ENCODE data around the gene RPS29.
A peak's percentile ranks its signal among the peaks of the same experiment; 100 is the strongest.
"Not testable (repeated sequence)": the region's sequence is repeated elsewhere in the genome, so short reads cannot be mapped to it uniquely, and the experiment has no call there.

The RPS29 gene

GRCh38 chr14:49585803-49586672, at the start of gene RPS29:
Gene RPS29 (minus strand): TSS chr14:49586380. CDS start chr14:49586346, 34 bp downstream.
- DNase-seq, result peak; percentile 91

DNA sequence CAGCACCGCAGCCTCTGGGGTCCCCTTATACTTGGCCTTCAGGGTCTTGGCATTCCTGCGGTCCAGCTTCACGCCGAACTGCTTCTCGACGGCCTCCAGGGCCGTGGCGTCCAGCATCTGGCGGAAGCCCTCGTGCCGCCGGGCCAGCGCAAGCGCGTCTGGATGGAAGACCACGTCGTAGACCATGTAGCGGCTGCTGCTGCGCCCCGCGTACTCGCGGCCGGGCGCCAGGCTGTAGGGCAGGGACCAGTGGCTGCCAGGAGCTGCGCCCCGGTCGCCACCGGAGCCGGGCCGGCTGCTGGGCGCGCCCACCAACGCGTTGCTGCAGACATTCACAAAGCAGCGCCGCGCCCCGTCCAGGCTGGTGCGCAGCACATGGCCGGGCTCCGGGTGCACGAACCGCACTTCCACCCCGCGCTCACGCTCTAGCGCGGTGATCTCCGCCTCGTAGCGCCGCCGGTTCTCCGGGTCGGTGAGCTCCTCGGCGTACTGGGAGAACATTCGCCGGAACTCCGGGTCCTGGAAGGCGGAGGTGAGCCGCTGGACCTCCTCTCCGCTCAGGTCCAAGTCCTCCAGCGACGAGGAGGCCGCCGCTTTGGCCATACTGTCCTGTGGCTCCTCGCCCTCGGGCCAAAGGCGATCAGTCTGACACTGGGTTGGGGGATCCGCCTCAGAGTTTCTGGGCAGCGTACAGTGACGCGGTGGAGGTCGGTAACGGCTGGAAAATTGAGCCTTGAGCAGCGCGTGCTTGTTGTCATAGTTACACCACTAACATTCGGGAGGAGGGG, 48.6 kb upstream of the RPS29 start, which contains the start of gene DNAAF2:
Gene DNAAF2, minus strand, starts transcription at position 698 of the 788 bp plus-strand sequence. Its CDS starts 95 bp downstream, at position 603.
- peak; percentile 36 for DNase-seq

DNA sequence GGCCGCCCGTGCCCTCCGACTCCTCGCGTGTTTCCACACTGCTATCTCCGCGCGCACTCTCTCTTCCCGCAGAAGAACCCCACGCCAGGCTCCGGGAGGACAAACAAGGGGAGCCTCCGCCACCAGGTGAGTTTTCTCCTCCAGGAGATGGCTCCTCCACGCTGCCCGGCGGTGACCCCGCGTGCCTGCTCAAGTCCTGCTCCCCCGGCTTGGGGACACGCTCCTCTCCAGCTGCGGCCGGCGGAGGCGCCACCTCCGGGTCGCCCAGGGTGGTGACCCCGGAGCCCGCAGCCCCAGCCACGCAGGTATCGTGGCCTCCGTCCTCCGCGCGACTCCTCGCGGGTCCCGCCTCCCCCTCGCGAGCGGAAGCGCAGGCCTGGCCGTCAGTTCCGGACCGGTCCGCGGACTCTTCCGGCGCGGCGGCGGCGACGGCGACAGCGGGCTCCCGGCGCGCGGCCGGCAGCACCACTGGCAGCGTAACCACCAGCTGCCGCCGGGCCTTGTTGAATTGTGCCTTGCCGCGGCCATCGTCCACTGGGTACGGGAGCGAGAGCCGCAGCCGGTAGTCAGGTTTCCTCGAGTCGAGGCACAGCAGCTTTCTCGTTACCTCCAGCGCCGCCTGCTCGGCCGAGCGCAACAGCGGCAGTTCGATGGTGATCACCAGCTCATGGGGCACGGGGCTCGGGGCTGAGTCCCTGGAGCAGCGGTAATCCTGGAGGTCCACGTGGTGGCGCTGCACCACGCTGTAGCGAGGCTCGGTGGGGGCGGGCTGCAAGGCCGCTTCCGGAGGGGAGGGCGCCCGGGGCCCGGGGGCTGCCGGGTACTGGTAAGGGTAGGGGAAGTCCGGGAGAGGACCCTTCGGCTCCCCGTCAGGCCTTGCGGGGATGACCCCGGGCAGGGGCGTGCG, 47.7 kb upstream of the RPS29 start:
- DNase-seq, result peak; percentile 79

GRCh38 chr14:49623941-49624839, 38.0 kb upstream of the RPS29 start:
- no peak for DNase-seq

- DNase-seq, result no peak
Measured at GRCh38 chr14:49623387-49623786, 37.2 kb upstream of the RPS29 start.

DNA sequence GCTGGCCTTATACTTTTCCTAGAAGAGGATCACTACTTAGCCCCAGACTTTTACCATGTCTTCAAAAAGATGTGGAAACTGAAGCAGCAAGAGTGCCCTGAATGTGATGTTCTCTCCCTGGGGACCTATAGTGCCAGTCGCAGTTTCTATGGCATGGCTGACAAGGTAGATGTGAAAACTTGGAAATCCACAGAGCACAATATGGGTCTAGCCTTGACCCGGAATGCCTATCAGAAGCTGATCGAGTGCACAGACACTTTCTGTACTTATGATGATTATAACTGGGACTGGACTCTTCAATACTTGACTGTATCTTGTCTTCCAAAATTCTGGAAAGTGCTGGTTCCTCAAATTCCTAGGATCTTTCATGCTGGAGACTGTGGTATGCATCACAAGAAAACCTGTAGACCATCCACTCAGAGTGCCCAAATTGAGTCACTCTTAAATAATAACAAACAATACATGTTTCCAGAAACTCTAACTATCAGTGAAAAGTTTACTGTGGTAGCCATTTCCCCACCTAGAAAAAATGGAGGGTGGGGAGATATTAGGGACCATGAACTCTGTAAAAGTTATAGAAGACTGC, 35.9 kb upstream of the RPS29 start:
- DNase-seq, result no peak

GRCh38 chr14:49621114-49621881, 35.1 kb upstream of the RPS29 start:
- DNase-seq, result peak; percentile 22

DNA sequence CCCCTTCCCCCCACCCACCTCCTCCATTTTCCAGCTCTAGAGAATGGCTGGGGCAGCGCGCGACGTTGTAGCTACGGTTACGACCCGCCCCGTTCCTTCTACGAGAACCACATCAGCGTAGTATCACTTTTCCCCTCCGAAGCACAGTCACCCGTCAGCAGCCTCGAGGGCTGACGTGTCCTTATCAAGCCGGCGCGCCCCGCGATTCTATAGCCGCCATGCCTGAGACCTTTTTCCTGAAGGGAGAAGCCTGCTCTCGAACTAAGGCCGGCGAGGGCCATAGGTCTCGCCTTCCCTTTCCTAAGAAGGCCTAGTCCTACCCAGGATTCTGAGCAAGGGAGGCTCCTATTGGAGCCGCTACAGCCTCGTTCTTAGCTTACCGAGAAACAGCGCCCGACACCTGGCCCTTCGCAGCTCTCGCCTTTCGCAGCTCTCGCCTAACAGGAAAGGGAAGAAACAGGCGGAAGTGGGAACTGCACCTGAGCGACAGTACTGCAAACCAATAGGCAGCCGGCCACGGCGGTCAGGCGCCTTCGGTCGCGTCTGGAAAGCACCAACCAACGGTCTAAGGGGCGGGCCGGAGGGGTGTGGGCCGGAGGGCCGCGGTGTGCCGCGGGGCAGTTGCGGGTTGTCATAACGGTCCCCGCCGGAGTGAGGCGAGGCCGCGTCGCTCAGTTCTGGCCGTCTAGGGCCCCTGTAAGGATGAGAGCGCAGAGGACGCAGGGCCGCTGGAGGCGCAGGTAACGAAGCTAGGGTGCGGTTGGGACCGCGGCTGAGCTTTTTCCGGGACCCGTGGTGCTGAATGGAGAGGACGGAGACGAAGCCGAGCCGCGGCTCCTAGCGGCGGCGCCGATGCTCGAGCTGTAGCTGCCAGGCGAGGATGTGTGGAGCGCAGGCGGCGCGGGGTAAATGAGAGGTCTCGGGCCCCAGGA, 34.3 kb upstream of the RPS29 start, which contains the start of the genes MGAT2 and RPL36AL:
Gene MGAT2, plus strand, starts transcription at position 618 of the 932 bp plus-strand sequence. CDS start 470 bp downstream, outside the sequence.
Gene RPL36AL, minus strand, starts transcription at position 445 of the 932 bp plus-strand sequence. CDS start 1,522 bp downstream, outside the sequence.
- DNase-seq, result peak; percentile 91

DNA sequence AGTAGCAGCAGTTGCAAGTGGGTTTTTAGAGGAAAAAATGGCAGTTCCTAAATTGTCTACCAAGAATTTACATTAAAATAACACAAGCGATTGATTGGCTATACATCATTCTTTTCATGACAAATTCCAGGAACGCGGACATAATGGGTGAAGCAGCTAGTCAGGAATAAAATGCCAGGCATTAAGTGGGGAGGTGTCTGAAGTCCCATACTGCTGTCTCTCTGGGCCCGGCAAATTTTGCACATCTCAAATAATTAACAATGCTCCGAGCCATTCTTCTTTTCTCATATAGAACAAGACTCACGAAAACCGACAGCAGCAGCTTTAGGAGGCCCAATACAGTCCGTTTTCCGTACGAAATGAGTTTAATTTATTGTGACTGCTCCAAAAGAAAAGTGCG, 33.5 kb upstream of the RPS29 start:
- no peak for DNase-seq

DNA sequence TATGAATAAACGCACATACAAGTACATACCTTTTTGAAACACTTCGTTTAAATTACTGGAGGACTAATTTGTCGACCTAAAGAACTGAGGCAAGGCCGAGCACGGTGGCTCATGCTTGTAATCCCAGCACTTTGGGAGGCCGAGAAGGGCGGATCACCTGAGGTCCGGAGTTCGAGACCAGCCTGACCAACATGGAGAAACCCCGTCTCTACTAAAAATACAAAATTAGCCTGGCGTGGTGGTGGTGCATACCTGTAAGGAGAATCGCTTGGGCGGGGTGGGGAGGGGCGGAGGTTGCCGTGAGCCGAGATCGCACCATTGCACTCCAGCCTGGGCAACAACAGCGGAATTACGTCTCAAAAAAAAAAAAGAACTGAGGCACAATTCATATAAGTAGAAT, 33.1 kb upstream of the RPS29 start:
- not testable (repeated sequence) for DNase-seq

GRCh38 chr14:49617852-49618519, 31.8 kb upstream of the RPS29 start:
- DNase-seq, result no peak

DNA sequence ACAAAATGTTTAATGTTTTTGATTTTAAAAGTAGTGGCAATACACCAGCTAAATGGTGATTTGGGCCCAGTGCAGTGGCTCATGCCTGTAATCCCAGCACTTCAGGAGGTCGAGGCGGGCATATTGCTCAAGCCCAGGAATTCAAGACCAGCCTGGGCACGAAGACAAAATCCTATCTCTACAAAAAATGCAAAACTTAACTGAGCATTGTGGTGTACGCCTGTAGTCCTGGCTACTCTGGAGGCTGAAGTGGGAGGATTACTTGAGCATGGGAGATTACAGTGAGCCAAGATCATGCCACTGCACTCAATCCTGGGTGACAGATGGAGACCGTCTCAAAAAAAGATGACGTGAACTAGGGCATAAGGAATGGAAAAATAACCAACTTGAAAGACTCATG, 29.6 kb upstream of the RPS29 start:
- no peak for DNase-seq

DNA sequence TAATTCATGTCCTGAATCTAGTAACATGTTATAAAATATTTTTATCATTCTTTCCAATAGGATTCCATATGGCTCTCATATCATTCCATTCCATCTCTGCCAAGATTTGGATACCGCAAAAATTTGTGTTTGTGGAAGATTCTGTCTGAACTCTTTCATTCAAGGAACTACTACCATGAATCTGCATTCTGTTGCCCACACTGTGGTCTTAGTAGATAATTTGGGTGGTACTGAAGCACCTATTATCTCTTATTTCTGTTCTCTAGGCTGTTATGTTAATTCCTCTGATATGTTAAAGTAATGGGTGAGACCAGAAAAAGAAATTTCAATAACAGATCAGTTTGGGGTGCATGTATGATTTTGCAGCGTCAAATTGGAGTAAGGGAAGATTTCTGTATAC, 28.0 kb upstream of the RPS29 start:
- DNase-seq, result no peak

GRCh38 chr14:49612671-49613070, 26.5 kb upstream of the RPS29 start:
- no peak for DNase-seq

- no peak for DNase-seq
Measured at GRCh38 chr14:49612251-49612650, 26.1 kb upstream of the RPS29 start.

DNA sequence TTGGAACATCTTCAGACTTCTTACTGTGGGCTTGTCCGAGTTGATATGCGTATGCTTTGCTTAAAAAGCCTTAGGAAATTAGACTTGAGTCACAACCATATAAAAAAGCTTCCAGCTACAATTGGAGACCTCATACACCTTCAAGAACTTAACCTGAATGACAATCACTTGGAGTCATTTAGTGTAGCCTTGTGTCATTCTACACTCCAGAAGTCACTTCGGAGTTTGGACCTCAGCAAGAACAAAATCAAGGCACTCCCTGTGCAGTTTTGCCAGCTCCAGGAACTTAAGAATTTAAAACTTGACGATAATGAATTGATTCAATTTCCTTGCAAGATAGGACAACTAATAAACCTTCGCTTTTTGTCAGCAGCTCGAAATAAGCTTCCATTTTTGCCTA, 21.4 kb upstream of the RPS29 start:
- DNase-seq, result no peak

GRCh38 chr14:49598485-49599300, 12.5 kb upstream of the RPS29 start, which contains the start of gene LRR1:
Gene LRR1 (plus strand): TSS chr14:49598940. CDS start chr14:49599021, 81 bp downstream.
- DNase-seq, result peak; percentile 68

DNA sequence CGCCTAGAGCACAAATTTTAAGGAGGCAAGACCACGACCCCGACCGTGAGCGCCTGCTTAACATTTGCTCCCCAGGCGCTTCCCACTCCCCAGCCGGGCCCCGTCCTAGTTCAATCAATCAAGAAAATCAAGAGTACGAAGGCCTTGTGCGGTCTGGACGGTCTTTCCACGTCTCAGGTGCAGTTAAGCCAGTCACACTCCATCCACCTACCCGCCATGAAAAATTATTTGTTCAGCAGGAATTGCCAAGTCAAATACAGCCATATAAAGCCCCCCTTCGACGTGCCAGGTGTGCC, 12.0 kb upstream of the RPS29 start:
- no peak for DNase-seq
